HUDEP-2 (cell line): ENCODE results near the gene LCN10.
A peak's percentile ranks its signal among the peaks of the same experiment; 100 is the strongest.
"Not testable (repeated sequence)": the region's sequence is repeated elsewhere in the genome, so short reads cannot be mapped to it uniquely, and the experiment has no call there.

Experiments used
- DNase-seq, 76 experiments: peaks; one replicate each; lab custom pipeline; 2025; ENCODE audit not compliant: unreplicated experiment in 76 of 76; lab: John Stamatoyannopoulos, UW

LCN10 gene

GRCh38 chr9:136773386-136774044 is 30.8 kb upstream of the LCN10 start:
- DNase-seq: peak in 5 of 76 experiments; percentile 9 to 19 (median 18)

- peak in 21 of 76 experiments; percentile 13 to 63 (median 31) for DNase-seq
These were observed 29.2 kb upstream of the LCN10 start for GRCh38 chr9:136771907-136772415.

- peak in 39 of 76 experiments; percentile 2 to 64 (median 33) for DNase-seq
These were observed 27.0 kb upstream of the LCN10 start for GRCh38 chr9:136769710-136770191.

- peak in 48 of 76 experiments; percentile 8 to 60 (median 31) for DNase-seq
These were observed 23.8 kb upstream of the LCN10 start for GRCh38 chr9:136766410-136767120.

- not testable (repeated sequence) for DNase-seq
These were observed 23.1 kb upstream of the LCN10 start for GRCh38 chr9:136765745-136766409.

GRCh38 chr9:136765041-136765440 is 22.3 kb upstream of the LCN10 start:
- DNase-seq: no peak

GRCh38 chr9:136764301-136764891 is 21.7 kb upstream of the LCN10 start, which contains the start of gene LCN15:
TSS of gene LCN15 (minus strand) at chr9:136764518. CDS start at chr9:136764488, 30 bp downstream.
- DNase-seq: no peak

GRCh38 chr9:136763649-136764035 is 20.9 kb upstream of the LCN10 start:
- DNase-seq: no peak

- DNase-seq: peak in 61 of 76 experiments; percentile 10 to 87 (median 63)
These were observed 20.3 kb upstream of the LCN10 start for GRCh38 chr9:136762915-136763648.

GRCh38 chr9:136762221-136762691 is 19.5 kb upstream of the LCN10 start:
- DNase-seq: no peak

GRCh38 chr9:136761545-136761981 is 18.8 kb upstream of the LCN10 start:
- no peak for DNase-seq

GRCh38 chr9:136760834-136761544 is 18.2 kb upstream of the LCN10 start:
- peak in 60 of 76 experiments; percentile 3 to 73 (median 44) for DNase-seq

GRCh38 chr9:136760424-136760823 is 17.7 kb upstream of the LCN10 start:
- DNase-seq: no peak

- DNase-seq: no peak
These were observed 16.9 kb upstream of the LCN10 start for GRCh38 chr9:136759436-136760325.

GRCh38 chr9:136759001-136759400 is 16.3 kb upstream of the LCN10 start:
- DNase-seq: no peak

- DNase-seq: no peak
These were observed 15.0 kb upstream of the LCN10 start for GRCh38 chr9:136757751-136758140.

GRCh38 chr9:136757328-136757727 is 14.6 kb upstream of the LCN10 start:
- no peak for DNase-seq

- no peak for DNase-seq
These were observed 14.1 kb upstream of the LCN10 start for GRCh38 chr9:136756836-136757235.
